Hepatic stellate cell (primary cell): ENCODE results near the gene ITGB8.

Experiments
- DNase-seq: peaks from one replicate; pipeline ENCODE4 v3.0.0; 2011; ENCODE audit warnings: low spot score

ITGB8 gene

GRCh38 chr7:20340839-20341238 is 10.1 kb downstream of the ITGB8 start:
- no peak for DNase-seq

DNA sequence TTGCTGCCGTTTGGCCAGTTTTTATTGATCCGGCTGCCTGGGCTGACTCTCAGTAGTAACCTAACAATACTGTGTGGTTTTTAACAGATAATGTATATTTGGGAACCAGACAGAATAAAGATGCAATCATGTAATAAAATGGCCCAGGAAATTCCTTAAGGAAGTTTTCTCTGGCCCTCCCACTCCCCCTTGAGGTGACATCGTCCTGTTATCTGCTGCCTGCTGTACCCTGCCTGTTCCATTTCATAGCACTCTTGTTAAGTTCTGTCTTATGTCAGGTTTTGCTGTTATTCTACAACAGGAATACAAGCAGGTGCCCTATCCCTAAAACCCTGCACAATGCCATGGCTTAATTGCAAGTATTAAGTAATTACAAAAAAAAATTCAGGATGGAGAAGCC is 12.5 kb downstream of the ITGB8 start:
- DNase-seq = no peak

GRCh38 chr7:20343941-20344340 is 13.2 kb downstream of the ITGB8 start:
- no peak for DNase-seq

GRCh38 chr7:20344396-20344795 is 13.7 kb downstream of the ITGB8 start:
- no peak for DNase-seq

- no peak for DNase-seq
These were observed 15.9 kb downstream of the ITGB8 start for GRCh38 chr7:20346577-20346976.

GRCh38 chr7:20347680-20348079 is 17.0 kb downstream of the ITGB8 start:
- no peak for DNase-seq

DNA sequence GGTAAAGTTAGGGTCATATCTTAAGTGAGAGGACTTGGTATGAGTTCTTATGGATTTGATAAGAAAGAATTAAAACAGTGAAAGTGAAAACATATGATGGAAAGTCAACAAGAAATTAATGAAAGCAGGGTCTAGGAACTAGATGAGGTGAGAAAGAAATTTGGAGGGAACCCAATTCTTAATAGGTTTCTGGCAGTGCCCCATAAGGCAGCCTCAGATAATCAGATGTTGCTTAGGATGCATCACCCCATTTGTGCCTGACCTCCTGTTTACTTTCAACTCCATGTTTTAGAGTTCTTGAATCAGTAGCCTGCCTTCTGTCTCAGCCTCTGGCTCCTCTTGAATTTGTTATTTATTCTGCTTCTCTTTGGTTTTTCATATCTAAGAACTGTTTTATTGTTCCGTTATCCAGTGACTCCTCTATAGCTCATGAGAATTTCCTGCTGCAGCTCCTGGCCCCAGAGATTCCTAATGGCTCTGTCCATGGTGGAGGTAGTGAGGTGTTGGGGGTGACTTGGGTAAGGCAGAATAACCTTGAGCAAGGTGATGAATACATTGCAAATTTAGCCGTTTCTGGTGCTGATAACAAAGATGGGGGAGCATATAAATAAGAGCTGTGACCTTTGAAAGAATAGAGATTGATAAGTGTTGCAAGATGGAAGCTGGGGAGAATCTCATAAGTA is 17.6 kb downstream of the ITGB8 start:
- no peak for DNase-seq

- no peak for DNase-seq
These were observed 19.8 kb downstream of the ITGB8 start for GRCh38 chr7:20350518-20350951.

DNA sequence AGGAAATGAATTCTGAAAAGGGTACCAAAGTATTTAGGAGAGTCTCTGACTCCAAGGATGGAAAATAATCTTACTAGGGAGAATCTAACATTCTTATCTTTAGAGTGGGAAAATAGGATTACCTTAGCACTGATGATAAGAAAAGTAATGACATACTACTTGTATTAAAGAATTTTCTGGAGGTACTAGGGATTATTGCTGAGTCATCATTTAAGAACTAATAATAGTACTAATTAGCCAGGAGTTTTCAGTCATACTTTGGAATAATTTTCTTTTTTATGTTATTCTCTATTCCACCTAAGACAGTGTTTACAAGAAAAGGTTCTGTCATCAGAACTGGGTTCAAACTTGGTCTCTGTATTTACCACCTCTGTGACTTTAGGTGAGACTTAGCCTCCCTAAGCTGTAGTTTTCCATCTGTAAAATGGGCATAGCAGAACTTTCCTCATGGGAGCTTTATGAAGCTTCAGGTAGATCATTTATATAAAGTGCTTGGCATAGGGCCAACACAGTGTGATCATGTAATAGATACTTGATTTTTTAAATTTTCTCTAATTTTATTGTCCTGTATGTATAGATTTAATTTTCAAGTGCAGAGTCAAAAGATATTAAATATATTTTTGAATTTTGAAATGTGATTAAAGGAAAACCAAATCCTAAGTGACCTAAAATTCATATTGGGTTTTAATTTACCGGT is 20.4 kb downstream of the ITGB8 start:
- DNase-seq = no peak

- DNase-seq = no peak
These were observed 21.2 kb downstream of the ITGB8 start for GRCh38 chr7:20351901-20352300.

DNA sequence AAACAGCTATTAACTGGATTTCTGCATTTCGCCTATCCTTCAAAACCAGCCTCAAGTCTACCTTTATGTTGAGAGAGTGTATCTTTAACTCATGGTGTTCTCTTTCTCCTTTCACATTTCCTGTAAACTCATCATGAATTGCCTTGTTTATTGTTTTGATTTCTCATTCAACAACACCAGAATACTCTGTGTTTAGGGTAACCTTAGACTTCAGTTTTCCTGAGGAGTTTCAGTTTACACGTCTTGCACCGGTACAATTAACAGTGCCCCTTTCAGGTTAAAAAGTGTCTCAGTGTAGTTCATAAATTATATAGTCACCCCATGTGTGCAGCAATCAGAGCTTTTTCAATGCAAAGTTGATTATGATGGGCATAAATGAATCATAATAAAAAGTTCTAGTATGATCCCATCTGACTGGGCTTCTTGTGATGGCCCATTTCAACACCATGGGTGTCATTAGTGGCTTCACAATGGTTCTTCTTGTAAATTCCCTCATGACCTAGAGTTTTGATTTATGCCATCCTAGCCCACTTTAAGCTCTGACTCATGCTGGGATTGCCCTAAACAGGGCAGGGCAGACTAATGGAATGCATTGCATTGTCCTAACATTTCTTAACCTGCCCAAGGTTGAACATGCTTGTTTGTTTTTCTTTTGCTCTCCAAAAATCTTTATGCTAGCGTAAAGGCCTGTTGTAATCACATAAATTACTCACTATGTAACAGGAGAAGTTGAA is 22.0 kb downstream of the ITGB8 start:
- DNase-seq = no peak

DNA sequence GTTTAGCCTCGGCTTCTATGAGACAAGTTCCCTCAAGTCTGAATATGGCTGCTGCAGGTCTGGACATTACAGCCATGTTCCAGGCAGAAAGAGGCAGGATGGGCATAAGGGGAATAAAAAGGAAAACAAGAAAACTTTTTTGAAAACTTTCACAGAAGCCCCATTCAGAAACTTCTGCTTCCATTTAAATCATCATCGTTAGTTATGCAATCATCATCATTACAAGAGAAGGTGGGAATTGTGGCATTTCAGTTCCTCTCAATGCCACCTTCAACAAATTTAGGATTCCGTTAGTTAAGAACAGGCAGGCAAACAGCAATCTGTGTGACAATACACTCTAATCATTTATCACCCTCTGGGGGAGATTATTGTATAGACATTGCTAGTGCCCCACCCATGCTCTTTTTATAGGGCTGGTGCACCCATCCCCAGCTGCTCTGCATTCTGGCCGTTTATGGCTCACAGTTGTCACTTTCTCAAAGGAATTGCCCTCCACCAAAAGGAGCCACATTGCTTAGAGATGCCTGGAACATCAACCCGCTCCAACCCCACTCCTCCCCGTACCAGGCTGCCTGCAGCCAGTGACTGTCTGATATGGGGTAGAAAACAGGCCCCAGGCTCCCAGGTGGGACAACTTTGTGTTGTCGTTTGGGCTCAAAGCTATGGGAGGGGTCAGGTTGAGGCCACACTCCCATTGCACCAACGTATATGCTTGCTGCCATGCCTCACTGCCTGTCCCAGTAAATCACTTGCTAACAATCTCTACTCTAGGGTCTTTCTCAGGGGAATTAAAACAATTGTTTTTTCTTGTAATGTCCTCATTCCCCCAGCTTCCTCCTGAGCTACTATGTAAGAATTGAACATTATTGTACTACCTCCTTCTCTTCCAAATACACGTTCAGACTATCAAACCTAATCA is 24.2 kb downstream of the ITGB8 start:
- no peak for DNase-seq

DNA sequence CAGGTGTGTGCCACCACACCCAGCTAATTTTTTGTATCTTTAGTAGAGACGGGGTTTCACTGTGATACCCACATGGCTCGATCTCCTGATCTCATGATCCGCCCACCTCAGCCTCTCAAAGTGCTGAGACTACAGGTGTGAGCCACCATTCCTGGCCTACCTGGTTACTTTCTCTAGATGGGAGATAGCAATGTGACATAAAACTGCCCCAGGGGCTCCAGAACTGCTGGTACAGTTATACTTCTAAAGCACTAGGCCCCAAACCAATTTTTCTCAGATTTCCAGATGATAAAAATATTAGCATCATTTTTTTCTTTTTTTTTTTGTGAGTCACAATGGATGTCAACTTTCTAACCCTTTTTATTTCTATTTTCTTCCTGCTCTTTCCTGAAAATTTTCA is 27.4 kb downstream of the ITGB8 start:
- no peak for DNase-seq

GRCh38 chr7:20358762-20359282 is 28.1 kb downstream of the ITGB8 start:
- no peak for DNase-seq

- DNase-seq = no peak
These were observed 28.8 kb downstream of the ITGB8 start for GRCh38 chr7:20359341-20359963.

GRCh38 chr7:20362574-20363253 is 32.0 kb downstream of the ITGB8 start:
- no peak for DNase-seq

DNA sequence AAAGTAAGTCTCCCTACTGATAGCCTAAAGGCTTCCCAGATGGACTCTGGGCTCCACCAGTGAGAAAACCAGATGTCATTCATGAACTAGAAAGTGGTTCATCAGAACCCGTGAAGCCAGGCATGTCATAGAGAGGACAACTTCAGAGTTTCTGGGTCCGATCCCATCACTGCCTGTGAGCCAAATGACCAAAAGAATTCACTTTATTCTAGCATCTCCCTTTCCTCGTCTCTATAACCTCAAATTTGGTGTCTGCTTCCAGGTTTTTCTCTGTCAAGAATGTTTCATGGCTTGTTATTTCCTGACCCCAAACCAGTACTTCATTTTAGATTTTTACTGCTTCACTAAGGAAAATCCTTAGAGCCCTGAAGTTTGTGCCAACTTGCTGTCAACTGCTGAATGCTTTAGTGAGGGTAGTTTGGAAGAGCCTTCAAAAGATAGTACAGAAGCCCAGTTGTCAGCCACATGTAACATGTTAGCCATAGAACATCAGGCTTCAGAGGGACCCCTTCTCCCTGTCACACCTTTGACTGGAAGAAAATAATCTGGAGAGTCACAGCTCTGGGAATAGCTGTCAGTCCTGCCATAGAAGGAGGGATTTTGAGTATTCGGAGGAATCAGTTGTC is 34.0 kb downstream of the ITGB8 start:
- no peak for DNase-seq

- no peak for DNase-seq
These were observed 34.8 kb downstream of the ITGB8 start for GRCh38 chr7:20365486-20365885.

GRCh38 chr7:20374399-20374798 is 43.7 kb downstream of the ITGB8 start:
- DNase-seq = no peak

- DNase-seq = no peak
These were observed 46.1 kb downstream of the ITGB8 start for GRCh38 chr7:20376796-20377195.
